HepG2 (cell line): ENCODE data around the gene UBE2G2. TPM values are rescaled to one million over a fixed set of nuclear protein-coding genes. Genes with fewer than 3 reads are reported as not detected.

Source experiments
- ATAC-seq: fragments of 200-7000 bp; cut with Tn5 transposase; 3 replicates; pipeline ENCODE4 v1.9.1; 2020; ENCODE audit warnings: mild to moderate bottlenecking, moderate library complexity
- BruUV-seq: library from RNA; stranded (reverse); fragments of 400-500 nt; replicated peaks from 2 replicates; lab custom pipeline; 2021; lab: Mats Ljungman, UMichigan
- CTCF ChIA-PET: fragments of 300-600 bp; formaldehyde crosslinking; extraction: SDS; loops from one replicate; lab custom pipeline; 2021; ENCODE audit warnings: low total read pairs, inconsistent platforms, low intra/inter-chr PET ratio; lab: Yijun Ruan, JAX
- POLR2A ChIA-PET: fragments of 350-600 bp; sonication (Branson Sonifier 250); formaldehyde crosslinking; loops from one replicate; lab custom pipeline; 2020; ENCODE audit warnings: antibody characterized with exemption, inconsistent platforms; lab: Yijun Ruan, JAX
- DNase-seq: peaks from one replicate; pipeline ENCODE4 v3.0.0-alpha.2; 2015; ENCODE audit warnings: low spot score
- FAIRE-seq: peaks from 3 replicates; lab custom pipeline; 2011; peaks lifted over from hg19 to GRCh38; lab: Jason Lieb, UNC
- H2AFZ ChIP-seq: one replicate; pipeline ENCODE4 v1.6.1; 2011; ENCODE audit warnings: low read length, inconsistent platforms
- H3K27ac ChIP-seq: fragments of 300-600 bp; 3 replicates; pipeline ENCODE4 v1.8.0; 2011; ENCODE audit warnings: mixed run types, mild to moderate bottlenecking, mixed read lengths, low read length, inconsistent platforms; ENCODE audit not compliant: insufficient read depth; ENCODE audit errors: extremely low read length
- H3K27me3 ChIP-seq, 2 experiments: fragments of 200-600 bp in 1 of 2; 2 replicates in 1 of 2; 3 replicates in 1 of 2; pipeline versions ENCODE4 v1.6.0 to v1.8.0; 2011; ENCODE audit warnings: low read length in 2 of 2, mild to moderate bottlenecking in 2 of 2, moderate library complexity in 2 of 2, inconsistent platforms in 1 of 2; ENCODE audit not compliant: insufficient read depth in 2 of 2, control insufficient read depth in 1 of 2
- H3K36me3 ChIP-seq, 2 experiments: fragments of 200-600 bp in 1 of 2; replicated peaks in 1 of 2; 2 replicates in 1 of 2; 3 replicates in 1 of 2; pipeline versions ENCODE4 v1.5.1 to v1.8.0; 2011; ENCODE audit warnings: low read length in 2 of 2, inconsistent platforms in 1 of 2; ENCODE audit not compliant: insufficient read depth in 2 of 2, control insufficient read depth in 1 of 2
- H3K4me1 ChIP-seq: 2 replicates; pipeline ENCODE4 v1.5.1; 2012; ENCODE audit warnings: low read length, inconsistent platforms; ENCODE audit not compliant: insufficient read depth
- H3K4me2 ChIP-seq: 2 replicates; pipeline ENCODE4 v1.6.0; 2011; ENCODE audit warnings: low read depth, low read length, inconsistent platforms
- H3K4me3 ChIP-seq, 3 experiments: fragments of 200-600 bp in 1 of 3; sonication (generic), shearing (Covaris generic) in 1 of 3; replicated peaks in 1 of 3; 2 replicates each; pipeline ENCODE4 v1.5.1; 2011 to 2016; ENCODE audit warnings: low read length in 3 of 3, inconsistent platforms in 2 of 3, low read depth in 2 of 3, mild to moderate bottlenecking in 2 of 3, control low read depth in 1 of 3, mixed read lengths in 1 of 3; ENCODE audit not compliant: insufficient read depth in 1 of 3
- H3K79me2 ChIP-seq: one replicate; pipeline ENCODE4 v1.6.1; 2011; ENCODE audit warnings: low read length, inconsistent platforms; ENCODE audit not compliant: insufficient read depth
- H3K9ac ChIP-seq: 2 replicates; pipeline ENCODE4 v1.6.0; 2011; ENCODE audit warnings: mild to moderate bottlenecking, low read depth, low read length, inconsistent platforms; ENCODE audit not compliant: insufficient read depth
- H3K9me3 ChIP-seq: 2 replicates; pipeline ENCODE4 v1.5.1; 2012; ENCODE audit warnings: mild to moderate bottlenecking, low read length
- H4K20me1 ChIP-seq: 2 replicates; pipeline ENCODE4 v1.6.0; 2011; ENCODE audit warnings: inconsistent platforms, mild to moderate bottlenecking, low read length, moderate library complexity; ENCODE audit not compliant: insufficient read depth
- BCLAF1 ChIP-seq: fragments of 450-650 bp; IDR thresholded peaks from 2 replicates; pipeline ENCODE4 v1.6.1; 2017; ENCODE audit warnings: mild to moderate bottlenecking
- CREB1 ChIP-seq, 2 experiments: fragments of 450-650 bp in 1 of 2; IDR thresholded peaks; 2 replicates each; pipeline ENCODE4 v1.6.1; 2016 to 2017; ENCODE audit warnings: control low read depth in 1 of 2, mild to moderate bottlenecking in 1 of 2, missing compliant biosample characterization in 1 of 2, missing genetic modification characterization in 1 of 2
- HHEX ChIP-seq: IDR thresholded peaks from 2 replicates; pipeline ENCODE4 v1.6.1; 2016; ENCODE audit warnings: control low read depth
- HNRNPL ChIP-seq: fragments of 200-400 bp; formaldehyde crosslinking; IDR thresholded peaks from 2 replicates; pipeline ENCODE4 v1.6.1; 2017; ENCODE audit warnings: mild to moderate bottlenecking, low read depth, low read length
- IRF2 ChIP-seq: IDR thresholded peaks from 2 replicates; pipeline ENCODE4 v1.6.1; 2018; ENCODE audit warnings: missing genetic modification reagents, missing compliant biosample characterization
- JDP2 ChIP-seq: sonication (generic); formaldehyde crosslinking; IDR thresholded peaks from 2 replicates; pipeline ENCODE4 v1.8.1; 2022; ENCODE audit warnings: missing genetic modification reagents, borderline replicate concordance
- KDM6A ChIP-seq: IDR thresholded peaks from 2 replicates; pipeline ENCODE4 v1.6.1; 2016; ENCODE audit warnings: low read depth
- MED1 ChIP-seq: sonication (generic); formaldehyde crosslinking; IDR thresholded peaks from 2 replicates; pipeline ENCODE4 v1.4.0; 2020; ENCODE audit warnings: missing genetic modification reagents
- NR2F6 ChIP-seq, 2 experiments: IDR thresholded peaks; 2 replicates each; pipeline ENCODE4 v1.6.1; 2016; ENCODE audit warnings: antibody characterized with exemption in 1 of 2, mild to moderate bottlenecking in 1 of 2
- REL ChIP-seq: sonication (generic); formaldehyde crosslinking; conservative IDR thresholded peaks from 2 replicates; pipeline ENCODE4 v1.8.0; 2022; ENCODE audit warnings: mild to moderate bottlenecking, missing genetic modification reagents, moderate library complexity
- SIX1 ChIP-seq: sonication (generic); formaldehyde crosslinking; IDR thresholded peaks from 2 replicates; pipeline ENCODE4 v1.4.0; 2020; ENCODE audit warnings: missing genetic modification reagents, borderline replicate concordance
- SMAD9 ChIP-seq: sonication (generic); formaldehyde crosslinking; IDR thresholded peaks from 2 replicates; pipeline ENCODE4 v1.5.1; 2020; ENCODE audit warnings: mild to moderate bottlenecking, missing genetic modification reagents
- ZFP91 ChIP-seq: sonication (generic); formaldehyde crosslinking; IDR thresholded peaks from 2 replicates; pipeline ENCODE4 v1.9.0; 2022; ENCODE audit warnings: missing genetic modification reagents, mild to moderate bottlenecking, borderline replicate concordance
- ZNF672 ChIP-seq: sonication (generic); formaldehyde crosslinking; IDR thresholded peaks from 2 replicates; pipeline ENCODE4 v1.8.1; 2022; ENCODE audit warnings: missing genetic modification reagents
- ZNF710 ChIP-seq: sonication (generic); formaldehyde crosslinking; IDR thresholded peaks from 2 replicates; pipeline ENCODE4 v1.5.0; 2020; ENCODE audit warnings: mild to moderate bottlenecking, missing genetic modification reagents, borderline replicate concordance
- WGBS: methylation state at CpG from one replicate; pipeline ENCODE4 v1.1.6; 2017; ENCODE audit warnings: low lambda C conversion rate; 5-methylcytosine and 5-hydroxymethylcytosine counted together
- in situ Hi-C: cut with HindIII; loops from 2 replicates; pipeline ENCODE4 v1.10.0; 2017; ENCODE audit warnings: low pct_unique_long_range_greater_than_20kb; ENCODE audit not compliant: extremely low pct_ligation_motif_present
- intact Hi-C: fragments of 100-400 bp; cut with micrococcal nuclease; formaldehyde crosslinking; loops from one replicate; pipeline ENCODE4 v1.10.0; 2022; ENCODE audit not compliant: unreplicated experiment
- polyA plus RNA-seq, 8 experiments: library from polyadenylated mRNA; depleted of rRNA in 3 of 8; stranded (reverse) in 7 of 8; unstranded in 1 of 8; fragments of >200 nt; fragmentation: Illumina TruSeq in 4 of 8; extraction: Trizol in 4 of 8; gene quantifications; 2 replicates each; pipeline versions ENCODE4 v1.2.1 to v1.2.3, GENCODE V29; 2011 to 2016; ENCODE audit warnings: low read depth in 4 of 8, missing spikeins in 1 of 8, mixed read lengths in 1 of 8; ENCODE audit not compliant: insufficient read depth in 1 of 8
- total RNA-seq, 5 experiments: library from RNA; depleted of rRNA; stranded (reverse); fragments of >200 nt; fragmentation: Illumina TruSeq; extraction: Trizol; gene quantifications; 2 replicates each; pipeline ENCODE4 v1.2.3, GENCODE V29; 2016; ENCODE audit warnings: low read depth in 1 of 5

The UBE2G2 gene
- total and polyA plus RNA-seq, 2 of the 13 experiments (the other 11 are each of a cell fraction or from before 2014, with no cell fraction given), result 55.4 to 92.0 TPM

GRCh38 chr21:44736291-44737004 is 65.2 kb downstream of the UBE2G2 start:
- Histone ChIP-seq H3K9me3 (no peaks in the 10 kb centered on the region), H3K27ac (no peak overlapping the region)
- no TSS peak for BruUV-seq
- no peak for TF ChIP-seq ZNF672 (CRISPR knock-in tag)
- TF ChIP-seq MED1 (CRISPR knock-in tag), result peak; percentile 33; the same call in 1 of the 2 replicates
- peak; percentile 58; the same call in 1 of the 2 replicates for TF ChIP-seq HHEX (CRISPR knock-in tag)
- TF ChIP-seq KDM6A (CRISPR knock-in tag), result 0 out of 2 replicates have a peak, but pooled peaks have one; percentile 35
- 0 out of 2 replicates have a peak, but pooled peaks have one; percentile 12 for TF ChIP-seq CREB1 (IDR thresholded peaks at IDR 0.05)
- no peak for TF ChIP-seq CREB1 (CRISPR knock-in tag; IDR thresholded peaks at IDR 0.05)
- no peak for TF ChIP-seq JDP2
- no peak; the same call in 1 of the 2 replicates for TF ChIP-seq ZFP91
- no peak for TF ChIP-seq ZNF710 (CRISPR knock-in tag)
- no peak for TF ChIP-seq SIX1 (CRISPR knock-in tag)
- TF ChIP-seq HNRNPL, result peak; percentile 38; the same call in 1 of the 2 replicates
- TF ChIP-seq BCLAF1, result no peak
- no peak for TF ChIP-seq SMAD9 (CRISPR knock-in tag)
- peak; percentile 34; the same call in 1 of the 2 replicates for TF ChIP-seq NR2F6 (IDR thresholded peaks at IDR 0.05)
- TF ChIP-seq NR2F6 (CRISPR knock-in tag; IDR thresholded peaks at IDR 0.05), result peak; percentile 69; the same call in 1 of the 2 replicates
- no peak for TF ChIP-seq REL
- peak; percentile 48; the same call in 1 of the 2 replicates for TF ChIP-seq IRF2

More at GRCh38 chr21:44736291-44737004, 65.2 kb downstream of the UBE2G2 start:
- POLR2A ChIA-PET, result no interaction called here
- Histone ChIP-seq H3K4me3 (no peak overlapping the region; a peak in 1 of 6 replicates), H4K20me1 (no peaks in the 10 kb centered on the region), H3K79me2 (no peaks in the 10 kb centered on the region), H3K27me3 (peaks cover 5 to 33% of the 10 kb centered on the region in 2 experiments), H3K36me3 (no peaks in the 10 kb centered on the region), H2AFZ (no peak overlapping the region), H3K4me2 (peak overlapping the region; percentile 40; the same call in 1 of the 2 replicates), H3K4me1 (peaks cover 55% of the 10 kb centered on the region), H3K9ac (no peak overlapping the region)
- in situ Hi-C loops, result loop anchor here (5.0 kb wide), 1 partner anchor 229 kb away; no protein-coding TSS in a partner anchor
- DNase-seq (peak; percentile 85), ATAC-seq (peak; percentile 86), FAIRE-seq (peak; percentile 70)
- CTCF ChIA-PET, result no interaction called here
- intact Hi-C loops, result loop anchor here (5.0 kb wide), 1 partner anchor 34 kb away; no protein-coding TSS in a partner anchor
- 0% methylated on average over 3 of the region's 8 CpGs for WGBS
